GM12892 (cell line): Measurements from ENCODE around the gene ULK4.

Experiments
- DNase-seq: peaks from one replicate; pipeline ENCODE4 v3.0.0; 2011; ENCODE audit not compliant: insufficient read length
- FAIRE-seq: peaks from 2 replicates; lab custom pipeline; 2011; peaks lifted over from hg19 to GRCh38; lab: Jason Lieb, UNC
- POLR2A ChIP-seq: IDR thresholded peaks from 2 replicates; pipeline ENCODE4 v1.6.1; 2011; ENCODE audit warnings: low read depth, low read length, control low read depth
- POLR2AphosphoS5 ChIP-seq: IDR thresholded peaks from 2 replicates; pipeline ENCODE4 v1.6.1; 2011; ENCODE audit warnings: low read depth, low read length, control low read depth
- TAF1 ChIP-seq: IDR thresholded peaks from 2 replicates; pipeline ENCODE4 v1.6.1; 2011; ENCODE audit warnings: low read depth, mild to moderate bottlenecking, control low read depth, low read length, borderline replicate concordance

ULK4 gene

DNA sequence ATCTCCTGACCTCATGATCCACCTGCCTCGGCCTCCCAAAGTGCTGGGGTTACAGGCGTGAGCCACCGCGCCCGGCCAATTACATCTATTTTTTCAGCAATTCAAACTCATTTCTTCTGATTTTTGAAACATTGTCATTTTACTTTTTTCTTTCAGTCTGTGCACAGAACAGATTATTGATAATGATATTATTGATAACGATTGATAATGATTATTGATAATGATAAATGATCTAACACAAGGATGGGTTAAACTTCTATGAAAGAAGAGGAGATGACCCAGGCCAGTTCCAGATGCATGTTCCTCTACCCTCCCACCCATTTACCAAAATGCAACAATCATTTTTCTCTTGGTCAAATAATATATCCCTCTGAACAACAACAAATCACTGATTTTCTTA is 644.6 kb downstream of the ULK4 start:
- TF ChIP-seq TAF1 (no peak), POLR2A (no peak), POLR2AphosphoS5 (no peak)
- no peak for FAIRE-seq
- DNase-seq, result no peak

- TF ChIP-seq TAF1, result no peak
- no peak for TF ChIP-seq POLR2A
- TF ChIP-seq POLR2AphosphoS5, result no peak
- FAIRE-seq (no peak), DNase-seq (no peak)
Observed at GRCh38 chr3:41315126-41315525, 646.8 kb downstream of the ULK4 start.

GRCh38 chr3:41308119-41308518 is 653.8 kb downstream of the ULK4 start:
- FAIRE-seq (no peak), DNase-seq (no peak)
- TF ChIP-seq POLR2A (no peak), POLR2AphosphoS5 (no peak), TAF1 (no peak)

GRCh38 chr3:41307065-41307464 is 654.8 kb downstream of the ULK4 start:
- TF ChIP-seq TAF1 (no peak), POLR2A (no peak), POLR2AphosphoS5 (no peak)
- DNase-seq, result no peak
- no peak for FAIRE-seq

DNA sequence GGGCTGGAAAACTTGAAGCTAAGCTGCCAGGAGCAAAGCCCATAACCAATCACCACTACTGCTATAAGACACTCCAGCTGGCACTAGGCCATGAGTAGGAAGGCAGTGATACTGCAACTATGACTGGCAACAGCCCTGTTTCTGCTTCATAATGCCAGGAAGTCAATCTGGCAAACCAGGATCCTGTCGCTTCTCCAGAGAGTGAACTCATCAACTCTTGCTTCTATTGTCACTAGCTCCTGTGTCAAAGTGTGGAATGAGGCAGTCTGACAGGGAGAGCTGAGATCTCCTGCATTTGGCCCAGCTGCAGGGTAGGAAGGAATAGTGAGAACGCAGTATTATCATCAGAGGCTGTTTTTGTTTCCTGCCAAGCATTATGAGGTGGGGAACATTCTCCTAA is 657.3 kb downstream of the ULK4 start:
- DNase-seq (no peak), FAIRE-seq (no peak)
- TF ChIP-seq TAF1, result no peak
- TF ChIP-seq POLR2AphosphoS5, result no peak
- no peak for TF ChIP-seq POLR2A

DNA sequence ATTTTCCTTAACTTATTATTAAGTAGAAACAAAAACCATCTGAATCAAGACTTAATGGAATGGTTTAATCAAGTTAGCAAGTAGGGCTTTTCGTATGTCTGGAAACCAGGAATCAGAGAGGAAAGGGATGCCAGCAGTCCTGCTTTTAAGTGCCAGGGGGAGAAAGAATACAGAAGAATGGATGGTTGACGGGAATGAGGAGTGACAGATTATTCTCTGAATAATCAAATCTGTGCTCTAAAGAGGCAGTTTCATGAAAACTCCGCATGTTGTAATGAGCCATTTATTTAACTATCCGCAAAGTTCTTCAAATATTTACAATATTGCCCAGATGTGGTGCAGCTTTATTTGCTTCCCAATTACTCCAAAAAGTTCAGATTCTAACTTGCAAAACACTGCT is 659.6 kb downstream of the ULK4 start:
- FAIRE-seq (no peak), DNase-seq (no peak)
- no peak for TF ChIP-seq POLR2A
- no peak for TF ChIP-seq POLR2AphosphoS5
- no peak for TF ChIP-seq TAF1

DNA sequence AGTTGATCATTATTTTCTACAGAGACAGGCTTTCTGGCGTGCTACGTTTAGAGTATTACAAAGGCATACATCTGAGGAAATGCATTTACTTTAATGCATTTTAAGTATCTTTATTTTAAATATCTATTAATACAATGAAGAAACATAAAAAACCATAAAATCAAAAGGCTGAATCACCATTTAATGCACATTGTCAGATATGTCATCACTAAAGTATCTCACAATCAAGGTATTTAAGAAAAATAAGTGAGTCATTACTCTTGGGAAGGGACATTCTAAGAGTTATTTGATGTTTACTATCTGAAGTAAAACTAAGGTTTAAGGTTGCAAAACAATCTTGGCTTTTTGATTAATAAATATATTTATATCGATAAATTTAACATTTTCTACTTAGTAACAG is 660.4 kb downstream of the ULK4 start:
- DNase-seq (no peak), FAIRE-seq (no peak)
- no peak for TF ChIP-seq TAF1
- no peak for TF ChIP-seq POLR2A

- DNase-seq (no peak), FAIRE-seq (no peak)
- no peak for TF ChIP-seq TAF1
- no peak for TF ChIP-seq POLR2A
- TF ChIP-seq POLR2AphosphoS5, result no peak
Observed at GRCh38 chr3:41299036-41299435, 662.9 kb downstream of the ULK4 start.

- FAIRE-seq (no peak), DNase-seq (no peak)
- TF ChIP-seq POLR2A, result no peak
- no peak for TF ChIP-seq POLR2AphosphoS5
- TF ChIP-seq TAF1, result no peak
Observed at GRCh38 chr3:41297750-41298149, 664.2 kb downstream of the ULK4 start.

GRCh38 chr3:41296556-41296955 is 665.3 kb downstream of the ULK4 start:
- no peak for DNase-seq
- FAIRE-seq, result no peak
- no peak for TF ChIP-seq TAF1
- no peak for TF ChIP-seq POLR2AphosphoS5
- TF ChIP-seq POLR2A, result no peak

GRCh38 chr3:41295740-41296139 is 666.2 kb downstream of the ULK4 start:
- FAIRE-seq, result no peak
- TF ChIP-seq POLR2AphosphoS5 (no peak), TAF1 (no peak), POLR2A (no peak)
- no peak for DNase-seq

DNA sequence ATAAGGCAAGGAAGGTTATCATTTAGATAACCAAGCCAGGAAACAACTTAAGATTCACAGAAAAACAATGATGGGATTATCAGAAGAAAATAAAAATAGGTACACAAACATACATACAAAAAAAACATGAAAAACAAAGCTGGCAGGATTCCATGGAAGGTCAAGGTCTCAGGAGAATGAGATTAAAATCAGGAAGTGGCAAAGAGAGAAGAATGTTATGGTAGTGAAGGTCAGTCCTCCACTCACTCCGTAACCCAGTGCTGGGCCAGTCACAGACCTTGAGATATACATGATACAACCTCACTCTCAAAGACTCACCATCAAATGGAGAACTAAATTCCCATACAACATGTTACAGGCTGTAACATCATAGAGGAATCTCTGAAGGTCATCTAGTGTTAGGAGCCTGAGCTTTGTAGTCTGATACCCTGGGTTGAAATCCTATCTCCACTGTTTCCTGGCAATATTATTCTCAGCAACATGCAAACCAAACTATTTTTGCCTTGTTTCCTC is 668.7 kb downstream of the ULK4 start:
- TF ChIP-seq POLR2A (no peak), TAF1 (no peak), POLR2AphosphoS5 (no peak)
- FAIRE-seq (no peak), DNase-seq (no peak)

DNA sequence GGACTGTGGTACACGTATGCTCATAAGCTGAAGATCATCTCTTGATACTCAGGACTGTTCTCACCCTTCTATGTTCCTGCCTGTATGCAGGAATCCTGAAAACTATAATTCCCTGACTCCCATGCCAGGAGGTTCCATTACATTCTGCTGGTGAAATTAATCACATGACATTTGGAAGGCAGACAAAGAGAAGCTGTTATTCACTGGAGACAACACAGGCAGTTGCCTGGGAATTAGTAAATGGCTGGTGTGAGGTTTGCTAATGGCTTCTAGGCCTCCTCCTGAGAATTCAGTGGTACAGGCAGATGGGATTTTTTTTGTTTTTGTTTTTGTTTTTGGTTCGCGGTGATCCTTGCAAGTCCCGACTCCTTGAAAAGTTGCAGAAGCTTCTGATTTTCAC is 671.2 kb downstream of the ULK4 start:
- TF ChIP-seq POLR2AphosphoS5 (no peak), TAF1 (no peak)
- FAIRE-seq, result no peak
- no peak for DNase-seq

DNA sequence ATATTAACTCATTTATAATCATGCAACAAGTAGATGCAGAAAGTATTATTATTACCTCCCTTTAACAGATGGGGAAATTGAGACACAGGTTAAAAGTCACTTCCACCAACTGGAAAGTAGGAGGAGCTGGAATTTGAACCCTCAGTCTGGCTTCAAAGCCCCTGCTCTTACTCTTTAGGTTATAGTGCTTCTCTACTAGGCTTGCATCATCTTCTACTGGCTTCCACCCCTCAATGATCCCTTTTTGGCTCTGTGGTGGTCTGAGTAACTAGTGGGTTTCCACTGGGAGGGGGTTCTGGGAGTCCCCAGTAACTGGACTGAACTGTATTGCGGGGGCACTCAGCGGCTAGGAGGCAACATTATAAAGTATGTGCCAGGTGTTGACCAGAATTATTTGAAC is 671.6 kb downstream of the ULK4 start:
- TF ChIP-seq POLR2AphosphoS5 (no peak), TAF1 (no peak), POLR2A (no peak)
- DNase-seq (no peak), FAIRE-seq (no peak)

- TF ChIP-seq POLR2A (no peak), POLR2AphosphoS5 (no peak), TAF1 (no peak)
- DNase-seq, result no peak
- no peak for FAIRE-seq
Observed at GRCh38 chr3:41288785-41289184, 673.1 kb downstream of the ULK4 start.
